PC-3 (cell line): ENCODE data around the gene ZC3H4. TPM values are rescaled to one million over a fixed set of nuclear protein-coding genes. Genes with fewer than 3 reads are reported as not detected.

Source experiments
- ATAC-seq: fragments of 200-7000 bp; cut with Tn5 transposase; 2 replicates; pipeline ENCODE4 v1.9.1; 2020; ENCODE audit warnings: mild to moderate bottlenecking, moderate library complexity
- BruUV-seq: library from RNA; stranded (reverse); fragments of 400-500 nt; replicated peaks from 2 replicates; lab custom pipeline; 2021; lab: Mats Ljungman, UMichigan
- CTCF ChIA-PET: fragments of 300-600 bp; sonication (Branson Sonifier 250); formaldehyde crosslinking; loops from one replicate; lab custom pipeline; 2022; ENCODE audit warnings: antibody characterized with exemption; lab: Charles Lee
- POLR2A ChIA-PET: fragments of 300-600 bp; sonication (Branson Sonifier 250); formaldehyde crosslinking; loops from one replicate; lab custom pipeline; 2022; ENCODE audit warnings: antibody characterized with exemption; ENCODE audit not compliant: unreplicated experiment; lab: Charles Lee
- DNase-seq: peaks from one replicate; pipeline ENCODE4 v3.0.0-alpha.2; 2015
- H2AFZ ChIP-seq: fragments of 300-600 bp; sonication (generic); 2 replicates; pipeline ENCODE4 v1.6.0; 2016; ENCODE audit warnings: antibody characterized with exemption, low read length
- H3F3A ChIP-seq: fragments of 300-600 bp; sonication (generic); one replicate; pipeline ENCODE4 v1.6.0; 2017; ENCODE audit warnings: antibody characterized with exemption, low read length, control low read depth, mild to moderate bottlenecking; ENCODE audit not compliant: unreplicated experiment
- H3K27ac ChIP-seq: fragments of 300-600 bp; sonication (generic); 2 replicates; pipeline ENCODE4 v1.5.1; 2016; ENCODE audit warnings: mild to moderate bottlenecking, low read length
- H3K27me3 ChIP-seq: fragments of 300-600 bp; sonication (generic); 2 replicates; pipeline ENCODE4 v1.6.1; 2016; ENCODE audit warnings: low read length, mixed read lengths
- H3K36me3 ChIP-seq: fragments of 300-600 bp; sonication (generic); 2 replicates; pipeline ENCODE4 v1.6.1; 2016; ENCODE audit warnings: low read depth, mixed run types, low read length, mixed read lengths
- H3K4me1 ChIP-seq: fragments of 300-600 bp; sonication (generic); 2 replicates; pipeline ENCODE4 v1.5.1; 2016; ENCODE audit warnings: low read length; ENCODE audit not compliant: insufficient read depth
- H3K4me2 ChIP-seq: fragments of 300-600 bp; sonication (generic); 2 replicates; pipeline ENCODE4 v1.6.0; 2016; ENCODE audit warnings: low read length
- H3K4me3 ChIP-seq: fragments of 300-600 bp; sonication (generic); 2 replicates; pipeline ENCODE4 v1.5.1; 2016; ENCODE audit warnings: mild to moderate bottlenecking, low read length, mixed read lengths
- H3K79me2 ChIP-seq: fragments of 300-600 bp; sonication (generic); 2 replicates; pipeline ENCODE4 v1.6.1; 2017; ENCODE audit warnings: low read length, mixed read lengths
- H3K9ac ChIP-seq: fragments of 300-600 bp; sonication (generic); 2 replicates; pipeline ENCODE4 v1.6.0; 2016; ENCODE audit warnings: mild to moderate bottlenecking, low read length
- H3K9me2 ChIP-seq: fragments of 300-600 bp; sonication (generic); replicated peaks from 2 replicates; pipeline ENCODE4 v1.6.1; 2016; ENCODE audit warnings: mixed run types, low read length, mixed read lengths
- H3K9me3 ChIP-seq: fragments of 300-600 bp; sonication (generic); 2 replicates; pipeline ENCODE4 v1.6.1; 2016; ENCODE audit warnings: low read length, mixed read lengths
- H4K20me1 ChIP-seq: fragments of 300-600 bp; sonication (generic); 2 replicates; pipeline ENCODE4 v1.6.1; 2016; ENCODE audit warnings: low read length, mixed read lengths
- CTCF ChIP-seq: fragments of 300-600 bp; sonication (generic); conservative IDR thresholded peaks from 2 replicates; pipeline ENCODE4 v1.5.1; 2017; ENCODE audit warnings: antibody characterized with exemption, low read depth, mild to moderate bottlenecking, low read length
- EZH2 ChIP-seq: fragments of 300-600 bp; sonication (generic); IDR thresholded peaks from one replicate; pipeline ENCODE4 v1.6.1; 2017; ENCODE audit warnings: antibody characterized with exemption, mild to moderate bottlenecking, low read length; ENCODE audit not compliant: unreplicated experiment
- EZH2phosphoT487 ChIP-seq: fragments of 300-600 bp; sonication (generic); IDR thresholded peaks from 2 replicates; pipeline ENCODE4 v1.6.1; 2018; ENCODE audit warnings: mild to moderate bottlenecking, antibody characterized with exemption, low read length, borderline replicate concordance
- intact Hi-C: fragments of 100-400 bp; cut with micrococcal nuclease; formaldehyde crosslinking; loops from 2 replicates; pipeline ENCODE4 v1.9.0; 2023
- total RNA-seq: library from RNA; depleted of rRNA; stranded (reverse); fragments of >200 nt; gene quantifications from 2 replicates; pipeline ENCODE4 v1.2.3, GENCODE V29; 2014

Gene ZC3H4
- total RNA-seq, 1 experiment from 2014 or later, result 13.4 TPM

DNA sequence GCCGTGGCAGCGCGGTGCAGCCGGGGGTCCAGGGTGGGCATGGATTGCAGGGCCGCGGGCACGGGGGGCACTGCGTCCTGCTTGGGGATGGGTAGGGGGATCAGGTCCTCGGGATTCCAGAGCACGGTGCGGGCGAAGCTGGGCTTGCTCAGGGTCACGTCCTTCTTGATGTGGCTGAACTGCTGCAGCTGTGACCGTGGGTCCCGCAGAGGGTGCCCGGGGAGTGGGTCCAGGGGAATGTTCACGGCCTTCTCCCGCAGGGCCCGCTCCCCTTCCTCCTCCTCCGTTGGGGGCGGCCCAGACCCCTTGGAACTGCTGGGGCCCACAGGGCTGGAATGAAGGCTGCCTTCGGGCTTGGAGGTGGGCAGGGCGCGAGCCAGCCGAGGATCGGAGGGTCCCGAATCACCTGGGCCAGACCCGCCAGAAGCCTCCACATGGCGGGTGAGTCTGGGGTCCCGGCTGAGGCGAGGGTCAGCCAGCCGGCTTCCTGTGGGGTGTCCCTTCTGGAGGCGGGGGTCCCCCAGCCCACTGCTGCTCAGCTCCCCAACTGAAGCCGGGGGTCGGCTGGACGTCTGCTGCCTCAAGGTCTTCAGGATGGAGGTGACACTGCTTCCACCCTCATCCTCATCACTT lies 46.2 kb downstream of the ZC3H4 start:
- Histone ChIP-seq H3K9ac (no peak overlapping the region), H3F3A (no peaks in the 10 kb centered on the region), H3K9me2 (no peaks in the 10 kb centered on the region), H3K4me2 (no peak overlapping the region), H3K4me1 (no peaks in the 10 kb centered on the region), H3K36me3 (no peaks in the 10 kb centered on the region; the same call in 1 of the 2 replicates), H2AFZ (no peak overlapping the region), H3K4me3 (no peak overlapping the region), H4K20me1 (no peaks in the 10 kb centered on the region), H3K27me3 (no peaks in the 10 kb centered on the region), H3K79me2 (no peaks in the 10 kb centered on the region), H3K9me3 (no peaks in the 10 kb centered on the region), H3K27ac (no peak overlapping the region)
- CTCF ChIA-PET, result no interaction called here
- POLR2A ChIA-PET, result no interaction called here
- BruUV-seq, result no TSS peak
- no peak for TF ChIP-seq EZH2
- TF ChIP-seq CTCF, result no peak
- TF ChIP-seq EZH2phosphoT487, result no peak
- ATAC-seq, result no peak
- no peak for DNase-seq
- intact Hi-C loops, result no loop called here

- CTCF ChIA-PET, result no interaction called here
- Histone ChIP-seq H3K4me1 (no peaks in the 10 kb centered on the region), H3K79me2 (no peaks in the 10 kb centered on the region), H4K20me1 (no peaks in the 10 kb centered on the region), H3K36me3 (no peaks in the 10 kb centered on the region; the same call in 1 of the 2 replicates), H2AFZ (no peak overlapping the region), H3K4me3 (no peak overlapping the region), H3K27me3 (no peaks in the 10 kb centered on the region), H3K27ac (no peak overlapping the region), H3F3A (no peaks in the 10 kb centered on the region), H3K9ac (no peak overlapping the region), H3K9me2 (no peaks in the 10 kb centered on the region), H3K4me2 (no peak overlapping the region), H3K9me3 (no peaks in the 10 kb centered on the region)
- POLR2A ChIA-PET, result no interaction called here
- no TSS peak for BruUV-seq
- TF ChIP-seq EZH2 (no peak), EZH2phosphoT487 (no peak), CTCF (no peak)
- DNase-seq (no peak), ATAC-seq (no peak)
- intact Hi-C loops, result no loop called here
These were observed 47.0 kb downstream of the ZC3H4 start for GRCh38 chr19:47066376-47067214.

- no peak overlapping the region for H3K27ac ChIP-seq
- TF ChIP-seq EZH2phosphoT487 (no peak), EZH2 (no peak), CTCF (no peak)
- DNase-seq (no peak), ATAC-seq (no peak)
- ChIA-PET POLR2A (no interaction called here), CTCF (no interaction called here)
- no TSS peak for BruUV-seq
- H3K36me3 ChIP-seq, result no peaks in the 10 kb centered on the region; the same call in 1 of the 2 replicates
- H3K9me2 ChIP-seq, result no peaks in the 10 kb centered on the region
- no peaks in the 10 kb centered on the region for H3K4me1 ChIP-seq
- no peaks in the 10 kb centered on the region for H4K20me1 ChIP-seq
- H3K9me3 ChIP-seq, result no peaks in the 10 kb centered on the region
- no peak overlapping the region for H3K4me2 ChIP-seq
- H3K79me2 ChIP-seq, result no peaks in the 10 kb centered on the region
- H3K27me3 ChIP-seq, result no peaks in the 10 kb centered on the region
- H3K9ac ChIP-seq, result no peak overlapping the region
- intact Hi-C loops, result no loop called here
- H3K4me3 ChIP-seq, result no peak overlapping the region
- H3F3A ChIP-seq, result no peaks in the 10 kb centered on the region
- H2AFZ ChIP-seq, result no peak overlapping the region
These were observed 48.3 kb downstream of the ZC3H4 start for GRCh38 chr19:47065242-47065641.
